Measurements from ENCODE around the gene ZBED4.

The ZBED4 gene

GRCh38 chr22:49856766-49857618, 3.3 kb downstream of the ZBED4 start:
- DNase-seq, result no peak

GRCh38 chr22:49858827-49859226, 5.2 kb downstream of the ZBED4 start:
- DNase-seq, result no peak

- no peak for DNase-seq
Measured at GRCh38 chr22:49861642-49862495, 8.2 kb downstream of the ZBED4 start.

GRCh38 chr22:49862496-49862776, 8.8 kb downstream of the ZBED4 start:
- DNase-seq, result no peak

GRCh38 chr22:49863931-49864330, 10.3 kb downstream of the ZBED4 start:
- no peak for DNase-seq

- DNase-seq, result no peak
Measured at GRCh38 chr22:49865156-49865555, 11.5 kb downstream of the ZBED4 start.

GRCh38 chr22:49866134-49866533, 12.5 kb downstream of the ZBED4 start:
- no peak for DNase-seq

- no peak for DNase-seq
Measured at GRCh38 chr22:49866646-49867045, 13.0 kb downstream of the ZBED4 start.

- no peak for DNase-seq
Measured at GRCh38 chr22:49867303-49868265, 13.9 kb downstream of the ZBED4 start.

GRCh38 chr22:49869086-49869830, 15.6 kb downstream of the ZBED4 start:
- no peak for DNase-seq

- DNase-seq, result no peak
Measured at GRCh38 chr22:49869845-49870712, 16.4 kb downstream of the ZBED4 start.

- DNase-seq, result no peak
Measured at GRCh38 chr22:49871482-49871881, 17.8 kb downstream of the ZBED4 start.

- DNase-seq, result no peak
Measured at GRCh38 chr22:49872347-49872746, 18.7 kb downstream of the ZBED4 start.

- no peak for DNase-seq
Measured at GRCh38 chr22:49873228-49873940, 19.7 kb downstream of the ZBED4 start.

- DNase-seq, result no peak
Measured at GRCh38 chr22:49877642-49878041, 24.0 kb downstream of the ZBED4 start.

- no peak for DNase-seq
Measured at GRCh38 chr22:49878206-49878605, 24.6 kb downstream of the ZBED4 start.

GRCh38 chr22:49879871-49880270, 26.2 kb downstream of the ZBED4 start:
- DNase-seq, result no peak

GRCh38 chr22:49880281-49880680, 26.6 kb downstream of the ZBED4 start:
- no peak for DNase-seq

- DNase-seq, result no peak
Measured at GRCh38 chr22:49881856-49882255, 28.2 kb downstream of the ZBED4 start.

GRCh38 chr22:49882519-49883293, 29.1 kb downstream of the ZBED4 start:
- no peak for DNase-seq
